ENCODE data around the gene FNIP1.

The FNIP1 gene

DNA sequence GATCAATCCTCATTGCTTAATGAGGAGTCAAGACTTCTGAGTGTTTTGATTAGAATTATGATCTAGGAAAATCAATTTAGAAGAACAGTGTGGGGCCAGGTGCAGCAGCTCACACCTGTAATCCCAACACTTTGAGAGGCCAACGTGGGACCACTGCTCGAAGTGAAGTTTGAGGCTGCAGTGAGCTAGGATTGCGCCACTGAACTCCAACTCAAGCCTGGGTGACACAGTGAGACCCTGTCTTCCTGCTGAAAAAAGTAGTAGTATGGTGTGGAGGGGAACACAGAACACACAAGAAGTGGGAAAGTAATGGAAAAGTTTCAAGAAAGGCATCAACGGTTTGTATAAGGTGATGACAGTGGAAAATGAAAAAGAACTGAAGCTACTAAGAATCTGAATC is 9.1 kb downstream of the FNIP1 start:
- TF ChIP-seq, protein P1, sequence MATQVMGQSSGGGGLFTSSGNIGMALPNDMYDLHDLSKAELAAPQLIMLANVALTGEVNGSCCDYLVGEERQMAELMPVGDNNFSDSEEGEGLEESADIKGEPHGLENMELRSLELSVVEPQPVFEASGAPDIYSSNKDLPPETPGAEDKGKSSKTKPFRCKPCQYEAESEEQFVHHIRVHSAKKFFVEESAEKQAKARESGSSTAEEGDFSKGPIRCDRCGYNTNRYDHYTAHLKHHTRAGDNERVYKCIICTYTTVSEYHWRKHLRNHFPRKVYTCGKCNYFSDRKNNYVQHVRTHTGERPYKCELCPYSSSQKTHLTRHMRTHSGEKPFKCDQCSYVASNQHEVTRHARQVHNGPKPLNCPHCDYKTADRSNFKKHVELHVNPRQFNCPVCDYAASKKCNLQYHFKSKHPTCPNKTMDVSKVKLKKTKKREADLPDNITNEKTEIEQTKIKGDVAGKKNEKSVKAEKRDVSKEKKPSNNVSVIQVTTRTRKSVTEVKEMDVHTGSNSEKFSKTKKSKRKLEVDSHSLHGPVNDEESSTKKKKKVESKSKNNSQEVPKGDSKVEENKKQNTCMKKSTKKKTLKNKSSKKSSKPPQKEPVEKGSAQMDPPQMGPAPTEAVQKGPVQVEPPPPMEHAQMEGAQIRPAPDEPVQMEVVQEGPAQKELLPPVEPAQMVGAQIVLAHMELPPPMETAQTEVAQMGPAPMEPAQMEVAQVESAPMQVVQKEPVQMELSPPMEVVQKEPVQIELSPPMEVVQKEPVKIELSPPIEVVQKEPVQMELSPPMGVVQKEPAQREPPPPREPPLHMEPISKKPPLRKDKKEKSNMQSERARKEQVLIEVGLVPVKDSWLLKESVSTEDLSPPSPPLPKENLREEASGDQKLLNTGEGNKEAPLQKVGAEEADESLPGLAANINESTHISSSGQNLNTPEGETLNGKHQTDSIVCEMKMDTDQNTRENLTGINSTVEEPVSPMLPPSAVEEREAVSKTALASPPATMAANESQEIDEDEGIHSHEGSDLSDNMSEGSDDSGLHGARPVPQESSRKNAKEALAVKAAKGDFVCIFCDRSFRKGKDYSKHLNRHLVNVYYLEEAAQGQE (IDR thresholded peaks at IDR 0.05; ENCODE audit: low read depth) = no peak
- TF ChIP-seq TCF12 (IDR thresholded peaks at IDR 0.05; ENCODE audit: low read depth) = no peak
- no peak for TF ChIP-seq TEAD4 (IDR thresholded peaks at IDR 0.05)
- no peak for TF ChIP-seq YY1 (IDR thresholded peaks at IDR 0.05; ENCODE audit: low read depth)
- TF ChIP-seq EGR1 (IDR thresholded peaks at IDR 0.05) = no peak
- no peak for TF ChIP-seq CREB1 (IDR thresholded peaks at IDR 0.05; ENCODE audit: low read depth)
- TF ChIP-seq, protein P2, sequence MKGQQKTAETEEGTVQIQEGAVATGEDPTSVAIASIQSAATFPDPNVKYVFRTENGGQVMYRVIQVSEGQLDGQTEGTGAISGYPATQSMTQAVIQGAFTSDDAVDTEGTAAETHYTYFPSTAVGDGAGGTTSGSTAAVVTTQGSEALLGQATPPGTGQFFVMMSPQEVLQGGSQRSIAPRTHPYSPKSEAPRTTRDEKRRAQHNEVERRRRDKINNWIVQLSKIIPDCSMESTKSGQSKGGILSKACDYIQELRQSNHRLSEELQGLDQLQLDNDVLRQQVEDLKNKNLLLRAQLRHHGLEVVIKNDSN (IDR thresholded peaks at IDR 0.05) = no peak
- TF ChIP-seq ZBTB7A (IDR thresholded peaks at IDR 0.05; ENCODE audit: low read depth) = no peak
- TF ChIP-seq FOXM1 (IDR thresholded peaks at IDR 0.05; ENCODE audit: borderline replicate concordance, low read depth) = no peak
- no peak for TF ChIP-seq RAD21 (IDR thresholded peaks at IDR 0.05; ENCODE audit: low read depth)
- TF ChIP-seq, protein P3, sequence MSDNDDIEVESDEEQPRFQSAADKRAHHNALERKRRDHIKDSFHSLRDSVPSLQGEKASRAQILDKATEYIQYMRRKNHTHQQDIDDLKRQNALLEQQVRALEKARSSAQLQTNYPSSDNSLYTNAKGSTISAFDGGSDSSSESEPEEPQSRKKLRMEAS (IDR thresholded peaks at IDR 0.05) = no peak
- no peak for TF ChIP-seq TAF1 (IDR thresholded peaks at IDR 0.05; ENCODE audit: low read depth)
- TF ChIP-seq EP300 (IDR thresholded peaks at IDR 0.05; ENCODE audit: borderline replicate concordance) = no peak

GRCh38 chr5:131786900-131787692 is 9.7 kb downstream of the FNIP1 start:
- TF ChIP-seq, protein P1 (IDR thresholded peaks at IDR 0.05; ENCODE audit: low read depth) = no peak
- TF ChIP-seq RAD21 (IDR thresholded peaks at IDR 0.05; ENCODE audit: low read depth) (no peak), ZBTB7A (IDR thresholded peaks at IDR 0.05; ENCODE audit: low read depth) (no peak), EP300 (IDR thresholded peaks at IDR 0.05; ENCODE audit: borderline replicate concordance) (no peak), TAF1 (IDR thresholded peaks at IDR 0.05; ENCODE audit: low read depth) (no peak), TCF12 (IDR thresholded peaks at IDR 0.05; ENCODE audit: low read depth) (no peak), CEBPB (IDR thresholded peaks at IDR 0.05) (no peak), YY1 (IDR thresholded peaks at IDR 0.05; ENCODE audit: low read depth) (no peak), NFIC (IDR thresholded peaks at IDR 0.05) (no peak), CREB1 (IDR thresholded peaks at IDR 0.05; ENCODE audit: low read depth) (no peak), TEAD4 (IDR thresholded peaks at IDR 0.05) (no peak), FOXM1 (IDR thresholded peaks at IDR 0.05; ENCODE audit: borderline replicate concordance, low read depth) (no peak), EGR1 (IDR thresholded peaks at IDR 0.05) (no peak)
- TF ChIP-seq, protein P2 (IDR thresholded peaks at IDR 0.05) = no peak
- TF ChIP-seq, protein P3 (IDR thresholded peaks at IDR 0.05) = no peak

DNA sequence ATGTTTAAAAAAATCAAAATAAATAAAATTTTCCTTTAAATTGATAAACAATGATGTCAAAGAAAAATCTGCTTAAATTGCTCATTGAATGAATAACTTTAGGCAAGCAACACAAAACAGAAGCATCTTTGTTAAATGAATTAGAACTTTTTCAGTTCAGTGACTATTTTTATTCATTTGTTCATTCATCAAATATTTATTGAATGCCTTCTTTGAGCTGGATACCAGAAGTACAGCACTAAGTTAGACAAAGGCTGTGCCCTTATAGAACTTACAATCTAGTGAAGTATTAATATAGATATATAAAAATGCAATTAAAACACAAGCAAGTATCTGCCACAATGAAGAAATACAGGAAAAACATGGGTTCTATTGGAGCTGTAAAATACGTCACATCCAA is 10.8 kb downstream of the FNIP1 start:
- TF ChIP-seq CREB1 (IDR thresholded peaks at IDR 0.05; ENCODE audit: low read depth) (no peak), TEAD4 (IDR thresholded peaks at IDR 0.05) (no peak), TAF1 (IDR thresholded peaks at IDR 0.05; ENCODE audit: low read depth) (no peak), EGR1 (IDR thresholded peaks at IDR 0.05) (no peak)
- TF ChIP-seq, protein P1 (IDR thresholded peaks at IDR 0.05; ENCODE audit: low read depth) = no peak

DNA sequence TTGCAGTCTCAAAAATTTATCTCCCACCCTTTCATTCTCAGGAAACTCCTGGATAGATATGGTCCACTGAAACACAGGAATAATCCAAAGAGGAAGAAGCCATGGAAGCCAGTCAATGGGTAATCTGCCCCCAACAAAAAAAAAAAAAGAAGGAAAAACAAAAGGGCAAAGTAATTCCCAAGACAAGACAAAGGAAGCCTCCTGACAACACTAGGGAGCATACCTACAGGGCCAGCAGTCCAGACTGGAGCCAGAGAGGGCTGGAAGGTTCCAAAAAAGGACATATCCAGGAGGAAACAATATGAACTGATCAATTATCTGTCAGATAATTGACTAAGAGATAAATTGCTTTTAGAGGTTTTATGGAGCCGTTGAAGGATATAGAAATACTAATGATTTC is 12.9 kb downstream of the FNIP1 start:
- TF ChIP-seq CEBPB (IDR thresholded peaks at IDR 0.05) (no peak), YY1 (IDR thresholded peaks at IDR 0.05; ENCODE audit: low read depth) (no peak), RAD21 (IDR thresholded peaks at IDR 0.05; ENCODE audit: low read depth) (no peak), CREB1 (IDR thresholded peaks at IDR 0.05; ENCODE audit: low read depth) (no peak), EGR1 (IDR thresholded peaks at IDR 0.05) (no peak), TAF1 (IDR thresholded peaks at IDR 0.05; ENCODE audit: low read depth) (no peak), NFIC (IDR thresholded peaks at IDR 0.05) (no peak), TEAD4 (IDR thresholded peaks at IDR 0.05) (no peak), TCF12 (IDR thresholded peaks at IDR 0.05; ENCODE audit: low read depth) (no peak), ZBTB7A (IDR thresholded peaks at IDR 0.05; ENCODE audit: low read depth) (no peak), EP300 (IDR thresholded peaks at IDR 0.05; ENCODE audit: borderline replicate concordance) (no peak), FOXM1 (IDR thresholded peaks at IDR 0.05; ENCODE audit: borderline replicate concordance, low read depth) (no peak)
- TF ChIP-seq, protein P1 (IDR thresholded peaks at IDR 0.05; ENCODE audit: low read depth) = no peak
- TF ChIP-seq, protein P3 (IDR thresholded peaks at IDR 0.05) = no peak
- TF ChIP-seq, protein P2 (IDR thresholded peaks at IDR 0.05) = no peak
